HG03159 (cell line): ENCODE measurements around the gene NT5M.
A peak's percentile ranks its signal among the peaks of the same experiment; 100 is the strongest.
"Not testable (repeated sequence)": the region's sequence is repeated elsewhere in the genome, so short reads cannot be mapped to it uniquely, and the experiment has no call there.

Experiments used
- ATAC-seq: cut with Tn5 transposase; IDR thresholded peaks from one replicate; pipeline ENCODE4 v1.9.1; 2021; ENCODE audit warnings: mild to moderate bottlenecking, moderate library complexity; ENCODE audit not compliant: unreplicated experiment

NT5M gene

GRCh38 chr17:17303010-17303846 is at the start of gene NT5M:
Gene NT5M (plus strand): TSS chr17:17303373. CDS start chr17:17303551, 178 bp downstream.
- ATAC-seq: peak; percentile 51

GRCh38 chr17:17253406-17253805 is 49.8 kb upstream of the NT5M start:
- no peak for ATAC-seq

- no peak for ATAC-seq
Measured at GRCh38 chr17:17254036-17254435, 49.1 kb upstream of the NT5M start.

GRCh38 chr17:17255689-17256088 is 47.5 kb upstream of the NT5M start:
- ATAC-seq: not testable (repeated sequence)

GRCh38 chr17:17256316-17256715 is 46.9 kb upstream of the NT5M start:
- ATAC-seq: no peak

GRCh38 chr17:17258011-17258410 is 45.2 kb upstream of the NT5M start:
- no peak for ATAC-seq

GRCh38 chr17:17258998-17259397 is 44.2 kb upstream of the NT5M start:
- ATAC-seq: no peak

GRCh38 chr17:17264430-17264829 is 38.7 kb upstream of the NT5M start:
- no peak for ATAC-seq

- ATAC-seq: no peak
Measured at GRCh38 chr17:17269926-17270773, 33.0 kb upstream of the NT5M start.

GRCh38 chr17:17275971-17276370 is 27.2 kb upstream of the NT5M start:
- no peak for ATAC-seq

- ATAC-seq: not testable (repeated sequence)
Measured at GRCh38 chr17:17277431-17277830, 25.7 kb upstream of the NT5M start.

- ATAC-seq: no peak
Measured at GRCh38 chr17:17279316-17279715, 23.9 kb upstream of the NT5M start.

- ATAC-seq: peak; percentile 87
Measured at GRCh38 chr17:17280613-17281549, 22.3 kb upstream of the NT5M start, which contains the start of gene COPS3. Gene COPS3 (minus strand): TSS chr17:17281246. CDS start chr17:17281186, 60 bp downstream.

GRCh38 chr17:17285951-17286350 is 17.2 kb upstream of the NT5M start:
- ATAC-seq: no peak

- no peak for ATAC-seq
Measured at GRCh38 chr17:17289086-17289485, 14.1 kb upstream of the NT5M start.

GRCh38 chr17:17289701-17290100 is 13.5 kb upstream of the NT5M start:
- ATAC-seq: no peak

GRCh38 chr17:17295141-17295540 is 8.0 kb upstream of the NT5M start:
- ATAC-seq: no peak

GRCh38 chr17:17297217-17297616 is 6.0 kb upstream of the NT5M start:
- no peak for ATAC-seq

- no peak for ATAC-seq
Measured at GRCh38 chr17:17298108-17298507, 5.1 kb upstream of the NT5M start.
